Activated CD8-positive, alpha-beta memory T cell treated with anti-CD3 and anti-CD28 coated beads, Interleukin-2, amount 50 U/mL, for 48 hours (primary cell): ENCODE results near the gene CRYL1.

Experiments
- DNase-seq: peaks from one replicate; pipeline ENCODE4 v3.0.0-alpha.2; 2020

CRYL1 gene, protein sequence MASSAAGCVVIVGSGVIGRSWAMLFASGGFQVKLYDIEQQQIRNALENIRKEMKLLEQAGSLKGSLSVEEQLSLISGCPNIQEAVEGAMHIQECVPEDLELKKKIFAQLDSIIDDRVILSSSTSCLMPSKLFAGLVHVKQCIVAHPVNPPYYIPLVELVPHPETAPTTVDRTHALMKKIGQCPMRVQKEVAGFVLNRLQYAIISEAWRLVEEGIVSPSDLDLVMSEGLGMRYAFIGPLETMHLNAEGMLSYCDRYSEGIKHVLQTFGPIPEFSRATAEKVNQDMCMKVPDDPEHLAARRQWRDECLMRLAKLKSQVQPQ

DNA sequence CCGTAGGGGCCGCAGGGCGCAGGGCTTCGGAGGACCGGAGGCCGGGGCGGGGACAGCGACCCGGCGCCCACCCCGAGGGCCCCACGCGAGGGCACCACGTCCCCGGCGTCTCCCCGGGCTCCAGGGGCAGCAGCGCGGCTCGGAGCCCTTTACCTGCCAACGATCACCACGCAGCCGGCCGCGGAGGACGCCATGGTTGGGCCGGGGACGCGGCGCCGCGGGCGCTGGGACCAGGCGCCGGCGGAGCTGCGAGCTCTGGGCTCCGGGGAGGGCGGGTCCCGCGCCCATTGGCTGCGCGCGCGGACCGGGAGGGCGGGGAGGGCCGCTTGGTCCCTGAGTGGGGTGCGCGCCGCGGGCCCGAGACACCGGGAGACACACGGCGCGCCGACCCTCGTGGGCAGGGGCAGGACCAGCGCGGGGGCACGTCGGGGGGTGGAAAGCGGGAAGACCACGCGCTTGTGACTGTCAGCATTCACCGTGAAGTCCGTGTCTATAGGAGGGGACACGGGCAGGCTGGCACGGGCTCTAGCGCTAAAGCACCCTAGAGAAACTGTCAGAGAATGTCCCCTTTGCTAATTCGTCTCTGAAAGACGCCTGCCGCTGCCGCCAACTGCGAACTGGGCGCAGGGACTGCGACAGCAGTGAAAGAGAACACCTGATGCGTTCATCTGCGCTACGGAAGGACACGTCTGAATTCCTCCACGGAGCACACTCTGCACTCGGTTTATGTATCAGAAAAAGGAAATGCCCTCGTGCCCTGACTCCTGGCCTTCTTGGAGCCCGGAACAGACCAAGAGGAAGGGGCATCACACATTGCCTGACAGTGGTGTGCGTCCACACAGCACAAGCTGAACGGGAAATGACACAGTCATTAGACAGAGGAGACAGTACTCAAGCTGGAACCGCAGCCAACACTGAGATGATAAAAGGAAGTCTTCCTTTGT, at the start of gene CRYL1:
TSS of gene CRYL1 (minus strand) at position 257 of the 944 bp plus-strand sequence. CDS start at position 194, 63 bp downstream.
- DNase-seq, result peak; percentile 84

DNA sequence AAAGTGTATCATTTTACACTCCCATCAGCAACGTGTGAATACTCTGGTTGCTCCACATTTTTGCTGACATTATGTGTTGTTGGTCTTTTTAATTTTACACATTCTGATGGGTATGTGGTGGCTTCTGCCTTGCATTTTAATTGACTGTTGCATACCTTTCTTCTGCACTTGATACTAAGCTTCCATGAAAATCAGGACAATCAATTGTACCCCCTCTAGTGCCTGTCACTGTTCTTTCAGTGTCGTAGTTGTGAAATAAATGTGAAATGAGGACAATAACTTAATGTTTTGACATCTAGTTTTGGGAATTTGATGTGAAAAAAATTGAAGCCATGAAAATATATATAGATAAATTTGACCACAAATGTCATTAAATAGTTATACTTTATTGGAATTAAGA, 48.0 kb upstream of the CRYL1 start:
- DNase-seq, result no peak

DNA sequence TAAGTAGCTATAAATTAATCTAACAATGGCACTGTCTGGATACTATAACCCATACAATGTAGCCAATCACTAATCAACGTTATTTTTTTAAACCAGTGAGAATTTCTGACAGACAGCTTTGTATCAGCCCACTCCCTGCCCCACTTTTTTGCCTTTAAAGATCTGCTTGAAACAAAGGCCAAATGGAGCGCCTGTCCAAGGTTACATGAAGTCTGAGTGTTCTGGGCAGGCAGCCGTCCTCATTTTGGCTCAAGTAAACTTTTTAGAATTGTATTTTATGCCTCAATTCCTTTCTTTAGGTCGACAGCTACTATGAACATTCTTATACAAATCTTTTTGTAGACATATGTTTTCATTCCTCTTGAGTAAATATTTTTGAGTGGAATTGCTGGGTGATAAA, 47.5 kb upstream of the CRYL1 start:
- DNase-seq, result no peak

DNA sequence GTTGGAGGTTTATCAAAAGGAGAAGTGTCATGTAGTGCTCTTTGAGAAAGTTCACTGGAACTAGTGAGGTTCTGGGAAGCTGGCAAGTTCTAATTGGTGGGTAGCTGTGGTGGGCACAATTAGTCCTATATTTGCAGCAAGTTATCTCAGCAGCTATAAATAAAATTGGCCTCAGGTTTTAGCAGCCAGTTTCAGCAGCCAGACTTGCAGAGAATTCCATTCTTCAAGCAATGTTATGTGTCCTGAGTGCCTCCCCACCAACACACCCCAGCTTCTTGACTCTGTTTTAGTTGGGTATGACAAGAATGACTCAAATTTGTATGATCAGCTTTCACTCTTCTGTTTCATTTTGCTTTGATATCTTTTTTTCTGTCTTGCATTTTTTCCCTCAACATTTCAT, 46.0 kb upstream of the CRYL1 start:
- no peak for DNase-seq

DNA sequence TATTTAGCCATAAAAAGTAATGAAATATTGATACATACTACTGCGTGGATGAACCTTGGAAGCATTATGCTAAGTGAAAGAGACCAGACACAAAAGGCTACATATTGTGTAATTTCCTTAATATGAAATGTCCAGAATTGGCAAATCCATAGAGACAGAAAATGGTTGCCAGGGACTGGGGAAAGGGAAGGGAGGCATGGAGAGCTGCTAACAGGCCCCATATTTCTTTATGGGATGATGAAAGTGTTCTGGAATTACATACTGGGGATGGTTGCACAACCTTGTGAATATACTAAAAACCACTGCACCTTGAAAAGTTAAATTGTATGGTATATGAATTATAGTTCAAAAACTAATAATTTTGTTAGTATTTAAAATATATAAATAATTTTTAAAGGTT, 44.9 kb upstream of the CRYL1 start:
- DNase-seq, result no peak

DNA sequence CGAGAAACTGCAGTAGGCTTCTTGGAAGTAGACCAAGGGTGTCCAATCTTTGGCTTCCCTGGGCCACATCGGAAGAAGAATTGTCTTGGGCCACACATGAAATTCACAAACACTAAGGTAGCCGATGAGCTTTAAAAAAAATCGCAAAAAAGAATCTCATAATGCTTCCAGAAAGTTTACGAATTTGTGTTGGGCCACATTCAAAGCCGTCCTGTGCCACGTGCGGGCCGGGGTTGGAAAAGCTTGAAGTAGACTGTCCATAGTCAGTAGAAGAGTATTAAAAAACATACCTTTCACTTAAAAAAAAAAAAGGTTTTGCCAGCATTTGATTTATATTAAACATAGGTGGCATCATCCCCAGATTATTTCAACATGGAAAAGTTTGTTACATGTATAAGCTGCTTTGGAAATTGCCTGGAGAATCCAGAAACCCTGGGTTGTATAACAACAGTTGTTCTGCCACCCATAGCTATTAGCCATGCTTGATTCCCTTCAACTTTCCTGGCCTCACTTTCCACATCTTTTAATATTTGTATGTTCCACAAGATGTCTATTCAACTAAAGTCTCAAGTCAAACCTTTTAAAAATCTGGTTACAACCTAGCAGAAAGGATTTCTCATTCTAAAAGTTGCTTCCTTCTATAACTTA, 42.3 kb upstream of the CRYL1 start:
- no peak for DNase-seq

DNA sequence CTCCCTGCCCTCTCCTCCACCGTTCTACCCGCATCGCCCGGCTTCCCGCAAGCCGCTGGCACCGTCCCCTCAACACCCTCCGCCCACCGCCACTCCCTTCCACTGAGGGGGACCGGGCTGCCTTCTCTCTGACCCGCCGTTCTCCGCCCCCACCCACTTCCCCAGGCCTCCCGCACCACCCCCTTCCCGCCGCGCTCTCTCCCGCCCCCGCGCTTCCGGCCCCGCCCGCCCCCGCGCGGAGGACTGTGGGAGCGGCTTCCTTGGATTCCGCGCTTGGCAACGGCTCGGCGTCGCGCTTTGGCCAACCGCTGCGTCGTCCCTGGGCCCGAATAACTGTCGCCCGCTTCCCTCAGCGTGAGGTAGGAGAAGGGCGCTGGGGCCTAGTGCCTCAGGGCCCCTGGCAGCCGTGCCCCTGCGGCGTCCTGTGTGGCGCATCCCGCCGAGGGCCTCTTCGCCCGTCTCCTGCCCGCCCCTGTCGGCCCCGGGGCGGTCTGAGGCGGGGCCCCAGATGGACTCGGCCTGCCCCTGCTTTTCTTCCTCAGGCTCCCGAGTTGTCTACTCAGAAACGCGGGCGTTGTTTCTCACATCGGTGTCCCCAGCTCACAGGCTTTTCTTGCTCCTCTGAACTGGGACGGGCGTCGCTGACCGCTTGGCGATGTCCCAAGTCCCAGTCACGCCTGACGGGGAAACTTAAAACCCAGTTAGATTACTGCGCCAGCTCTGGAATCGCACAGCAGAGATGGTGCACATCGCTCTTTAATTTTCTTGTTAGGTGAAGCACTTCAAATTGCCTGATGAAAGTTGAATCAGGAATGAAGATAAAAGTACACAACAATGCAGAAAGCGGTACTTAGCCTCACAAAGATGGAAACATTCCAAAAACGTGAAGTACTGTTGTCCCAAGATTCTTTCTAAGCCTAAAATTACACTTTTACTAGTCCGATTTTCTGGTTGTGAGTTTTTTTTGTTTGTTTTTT, 41.5 kb upstream of the CRYL1 start, which contains the start of gene IFT88:
TSS of gene IFT88 (plus strand) at position 260 of the 977 bp plus-strand sequence. CDS start 7,229 bp downstream, outside the sequence.
- DNase-seq, result peak; percentile 90

DNA sequence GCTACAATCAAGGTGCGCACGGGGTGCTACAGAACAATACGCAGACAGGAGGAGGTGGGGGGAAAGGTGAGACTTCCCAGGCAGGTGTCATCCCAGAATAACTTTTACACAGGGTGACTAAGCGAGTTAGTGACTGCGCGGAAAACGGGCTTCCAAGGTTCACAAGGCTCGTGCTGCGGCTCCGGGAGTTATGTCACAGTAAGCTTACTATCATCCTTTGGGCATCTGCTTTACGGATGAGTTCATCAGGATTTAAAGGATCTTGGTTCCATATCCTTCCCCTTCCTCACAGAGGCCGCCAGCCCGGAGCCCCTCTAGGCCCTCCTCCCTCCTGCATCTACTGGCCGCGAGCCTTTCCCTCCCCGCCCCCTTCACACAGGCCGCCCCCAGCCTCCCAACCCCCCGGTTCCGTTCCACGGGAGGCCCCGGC, 40.8 kb upstream of the CRYL1 start:
- no peak for DNase-seq

DNA sequence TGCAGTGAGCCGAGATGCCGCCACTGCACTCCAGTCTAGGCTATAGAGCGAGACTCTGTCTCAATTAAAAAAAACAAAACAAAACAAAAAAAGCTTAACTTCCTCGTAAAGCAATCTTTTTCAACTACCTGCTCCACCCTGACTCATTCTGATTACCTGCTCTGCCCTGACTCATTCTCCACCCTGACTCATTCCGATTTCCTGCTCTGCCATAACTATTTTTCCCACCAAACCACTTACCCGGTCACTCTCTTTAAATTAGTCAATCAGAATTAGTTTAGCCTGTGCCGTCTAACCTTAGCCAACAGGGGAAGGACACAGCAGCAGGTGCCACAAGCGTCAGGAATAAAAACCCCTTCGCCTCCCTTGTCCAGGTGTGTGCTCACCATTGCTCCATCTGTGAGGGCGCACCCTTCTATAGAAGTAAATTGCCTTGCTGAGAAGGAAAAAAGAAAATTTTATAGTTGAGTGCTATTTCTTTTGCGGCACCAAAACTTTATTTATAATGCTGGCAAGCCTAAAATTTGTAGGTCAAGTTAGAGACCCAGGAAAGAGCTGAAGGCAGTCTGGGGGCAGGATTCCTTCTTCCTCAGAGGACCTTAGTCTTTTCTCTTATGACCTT, 39.6 kb upstream of the CRYL1 start:
- DNase-seq, result no peak

DNA sequence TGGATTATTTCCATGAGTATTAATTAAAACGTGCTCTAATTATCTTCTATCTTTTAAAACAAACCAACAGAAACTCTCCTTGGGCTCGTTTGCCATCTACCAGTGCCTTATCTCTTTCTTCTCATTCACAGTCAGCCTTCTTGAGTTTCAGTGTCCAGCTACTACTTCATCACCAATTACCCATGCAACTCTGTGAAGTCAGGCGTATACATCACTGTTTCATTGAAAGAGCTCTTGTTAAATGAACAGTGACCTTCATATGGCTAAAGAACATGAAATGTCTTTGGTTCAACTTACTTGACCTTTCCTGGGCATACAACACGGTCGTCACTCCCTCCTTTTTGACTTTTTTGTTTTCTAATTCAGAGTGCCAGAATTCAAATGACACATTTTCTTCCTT, 36.1 kb upstream of the CRYL1 start:
- DNase-seq, result no peak

DNA sequence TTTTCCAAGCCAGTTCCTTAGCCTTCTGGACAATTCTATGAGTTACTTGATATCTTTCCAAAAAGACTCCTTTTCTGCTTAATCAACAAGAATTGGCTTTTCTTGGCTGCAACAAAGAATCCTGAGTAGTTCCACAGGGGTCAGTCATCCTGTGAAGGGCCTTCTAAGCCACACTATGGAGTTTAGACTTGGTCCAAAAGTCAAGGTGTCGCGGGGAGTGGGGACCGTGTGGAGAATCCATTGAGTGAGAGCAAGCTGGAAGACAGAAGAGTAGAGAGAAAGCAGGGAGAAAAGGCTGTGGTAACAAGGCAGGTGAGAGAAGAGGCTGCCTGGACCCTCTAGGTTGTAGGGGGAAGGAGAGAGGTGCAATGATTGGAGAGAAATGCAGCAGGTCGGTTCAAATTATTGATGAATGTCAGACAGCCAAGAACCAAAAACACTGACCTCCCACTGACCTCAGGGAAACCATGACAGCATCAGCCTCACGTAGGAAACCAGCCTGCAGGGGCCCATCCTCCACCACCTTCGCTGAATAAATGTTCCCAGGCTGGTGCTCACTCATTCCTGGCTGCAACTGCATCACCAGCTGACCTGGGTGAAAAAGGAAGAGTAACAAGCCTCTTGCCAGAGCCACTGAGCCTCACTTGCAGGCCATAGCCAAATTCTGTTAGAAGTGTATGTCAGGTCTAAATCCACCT, 34.2 kb upstream of the CRYL1 start:
- DNase-seq, result no peak

DNA sequence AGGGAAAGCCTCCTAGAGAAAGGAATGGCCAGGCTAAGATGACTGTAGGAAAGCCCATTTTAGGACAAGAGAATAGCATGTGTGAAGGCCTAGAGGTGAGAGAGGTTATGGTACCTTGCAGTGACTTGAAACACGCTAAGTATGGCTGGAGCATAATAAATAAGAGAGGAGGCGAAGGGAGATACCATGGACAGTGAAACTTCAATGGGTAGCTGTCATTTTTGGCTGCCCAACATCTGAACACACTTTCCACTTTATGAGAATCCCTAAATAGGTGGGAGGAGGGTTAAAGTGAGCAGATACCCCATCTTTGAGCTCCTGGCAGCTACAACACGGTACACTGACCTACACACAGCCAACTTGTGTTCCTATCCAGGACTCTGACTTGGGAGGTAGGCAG, 33.3 kb upstream of the CRYL1 start:
- no peak for DNase-seq

DNA sequence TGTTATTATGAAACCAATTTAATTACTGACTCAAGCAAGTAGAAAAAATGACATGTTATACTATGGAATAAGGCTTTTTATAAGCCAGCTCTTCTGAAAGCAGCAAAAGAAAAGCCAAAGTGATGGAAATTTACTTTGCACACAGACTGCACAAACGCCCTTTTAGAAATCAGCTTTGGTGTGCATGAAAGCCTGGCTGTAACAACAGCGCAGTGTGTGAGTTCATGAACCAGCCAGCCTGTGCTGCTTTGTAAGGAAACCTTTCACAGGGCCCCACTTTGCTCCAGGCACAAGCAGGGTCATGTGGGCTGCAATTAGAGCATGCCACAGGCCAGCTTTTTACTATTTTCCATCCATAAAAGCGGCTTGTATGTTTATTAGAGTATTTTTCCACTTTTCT, 27.7 kb upstream of the CRYL1 start:
- DNase-seq, result no peak

DNA sequence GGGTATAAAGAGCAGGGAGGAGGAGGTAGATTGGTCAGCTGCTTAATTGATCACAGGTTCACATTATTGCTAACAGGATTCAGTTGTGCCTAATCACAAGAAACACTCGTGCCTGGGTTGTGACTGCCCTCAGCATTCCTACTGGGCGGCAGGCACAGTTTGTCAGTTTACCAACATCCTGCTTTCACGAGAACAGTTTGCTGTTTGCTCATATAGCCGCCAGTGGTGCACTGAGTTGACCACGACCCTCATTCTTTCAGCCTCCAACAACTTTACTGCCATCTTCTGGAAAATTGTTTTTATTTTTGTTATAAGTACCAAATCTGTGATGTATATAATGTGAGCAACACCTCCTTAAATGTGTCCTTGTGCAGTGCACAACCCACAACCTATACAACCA, 25.1 kb upstream of the CRYL1 start:
- DNase-seq, result no peak

DNA sequence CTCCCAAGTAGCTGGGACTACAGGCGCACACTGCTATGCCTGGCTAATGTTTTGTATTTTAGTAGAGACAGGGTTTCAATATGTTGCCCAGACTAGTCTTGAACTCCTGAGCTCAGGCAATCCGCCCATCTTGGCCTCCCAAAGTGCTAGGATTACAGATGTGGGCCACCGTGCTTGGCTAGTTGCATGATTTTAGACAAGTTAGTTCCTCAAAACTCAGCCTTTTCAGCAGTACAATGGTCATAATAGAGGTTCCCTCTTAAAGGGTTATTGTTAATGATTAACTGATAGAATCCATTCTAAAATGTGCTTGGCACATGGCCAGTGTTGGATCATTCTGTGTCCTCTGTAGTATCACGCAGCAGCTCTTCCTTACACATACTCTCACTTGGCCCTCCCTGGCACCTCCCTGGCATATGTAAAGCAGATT, 21.8 kb upstream of the CRYL1 start:
- DNase-seq, result no peak

DNA sequence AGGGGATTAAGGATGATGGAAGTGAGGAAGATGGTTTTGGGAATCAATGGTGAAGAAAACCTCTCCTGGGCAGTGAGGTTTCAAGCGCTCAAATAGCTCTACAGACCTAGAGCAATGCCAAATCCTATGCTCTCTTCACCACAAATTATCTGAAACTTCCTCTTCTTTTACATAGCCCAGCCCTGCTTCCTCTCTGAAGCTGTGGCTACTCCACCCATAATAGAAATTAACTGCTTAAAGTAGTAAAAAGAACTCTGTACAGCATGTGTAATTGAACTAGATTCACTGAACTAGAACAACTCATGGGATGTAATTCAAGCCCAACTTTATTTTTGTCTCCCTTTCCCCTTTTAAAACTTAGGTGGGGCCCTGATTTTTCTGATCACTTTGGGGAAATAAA, 20.9 kb upstream of the CRYL1 start:
- no peak for DNase-seq

DNA sequence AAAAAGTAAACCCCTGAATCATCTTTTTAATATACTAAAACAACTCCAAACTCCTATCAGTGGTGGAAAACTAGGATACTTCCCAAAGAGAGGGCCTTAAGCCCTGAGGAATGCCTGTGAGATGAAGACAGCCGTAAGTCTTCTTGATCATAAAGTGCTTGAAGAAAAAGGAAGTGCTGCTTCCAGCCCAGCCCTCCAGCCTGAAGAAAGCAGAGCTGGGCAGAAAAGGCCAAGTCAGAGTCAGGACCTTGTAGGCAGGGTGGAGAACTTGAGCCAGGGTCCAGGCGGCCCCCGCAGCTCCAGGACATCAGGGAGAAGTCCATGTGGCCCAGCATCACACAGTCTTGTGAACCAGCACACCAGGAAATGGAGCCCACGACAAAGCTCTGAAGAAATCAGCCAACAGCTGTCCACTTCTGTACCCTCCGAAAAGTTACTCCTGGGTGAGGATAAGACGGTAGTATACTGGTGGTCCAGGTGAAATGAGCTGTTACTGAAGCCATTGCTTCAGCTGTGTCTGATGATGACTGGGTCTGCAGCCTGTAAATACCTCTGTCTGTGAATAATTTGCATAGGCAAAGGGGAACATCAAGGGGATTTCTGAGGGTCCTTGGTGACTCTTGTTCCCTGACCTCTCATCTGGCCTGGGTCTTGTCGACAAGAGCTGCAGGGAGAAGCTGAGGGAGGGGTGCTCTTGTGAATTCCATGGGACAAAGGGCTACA, 18.7 kb upstream of the CRYL1 start:
- DNase-seq, result no peak

DNA sequence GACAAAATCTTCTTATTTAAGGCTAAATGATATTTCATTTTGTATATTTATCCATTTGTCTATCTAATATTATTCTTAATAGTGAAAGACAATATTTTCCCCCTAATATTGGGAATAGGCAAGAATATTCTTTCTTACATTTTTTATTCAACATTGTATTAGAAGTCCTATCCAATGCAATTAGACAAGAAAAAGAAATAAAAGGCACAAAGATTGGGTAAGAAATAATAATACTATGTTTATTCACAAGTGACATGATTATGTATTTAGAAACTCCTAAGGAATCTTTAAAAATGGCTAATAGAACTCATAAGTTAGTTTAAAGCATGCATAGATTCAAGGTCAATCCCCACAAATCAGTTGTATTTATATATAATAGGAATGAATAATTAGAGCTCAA, 11.3 kb upstream of the CRYL1 start:
- DNase-seq, result no peak

DNA sequence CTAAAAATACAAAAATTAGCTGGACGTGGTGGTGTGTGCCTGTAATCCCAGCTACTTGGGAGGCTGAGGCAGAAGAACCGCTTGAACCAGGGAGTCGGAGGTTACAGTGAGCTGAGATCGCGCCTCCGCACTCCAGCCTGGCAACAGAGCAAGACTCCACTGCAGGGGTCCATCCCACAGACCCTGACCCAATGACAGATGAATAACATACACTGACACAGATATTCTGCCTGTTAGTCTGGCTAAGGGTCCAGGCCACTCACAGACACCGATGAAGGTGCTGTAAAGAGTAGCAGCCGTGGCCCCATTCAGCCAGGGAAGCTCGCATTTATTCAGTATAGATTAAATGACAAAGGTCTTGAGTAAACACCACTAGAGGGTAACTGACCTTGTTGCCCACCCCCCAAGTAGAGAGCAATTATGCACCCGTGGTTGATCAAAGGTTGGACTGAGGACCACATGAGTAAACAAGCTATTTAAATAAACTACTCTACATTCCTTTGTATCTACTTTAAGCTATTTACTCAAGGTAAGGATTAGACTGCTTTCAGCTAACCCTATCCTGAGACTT, 8.5 kb upstream of the CRYL1 start:
- DNase-seq, result no peak

DNA sequence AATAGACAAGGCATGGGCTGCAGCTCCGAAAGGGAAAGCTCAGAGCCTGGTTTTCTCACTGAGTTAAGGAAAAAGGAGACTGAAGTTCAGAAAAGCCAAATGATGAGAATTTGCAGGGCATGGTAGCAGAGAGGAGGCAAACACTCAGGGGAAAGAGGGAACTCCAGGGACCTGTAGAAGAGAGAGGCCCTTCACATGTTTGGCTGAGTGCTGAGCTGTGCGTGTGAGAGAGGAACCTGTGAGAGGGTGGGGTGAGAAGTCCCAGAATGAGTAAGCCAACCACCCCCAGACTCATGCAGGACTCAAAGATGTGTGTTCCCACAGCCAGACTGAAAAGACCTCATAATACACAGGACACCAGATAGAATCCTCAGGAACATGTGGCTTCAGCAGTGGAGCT, 2.8 kb upstream of the CRYL1 start:
- no peak for DNase-seq
